ENCODE measurements around the gene IQCB1.

- TF ChIP-seq EZH2 (IDR thresholded peaks at IDR 0.05; ENCODE audit: low read length) = no peak
- TF ChIP-seq, protein P1, sequence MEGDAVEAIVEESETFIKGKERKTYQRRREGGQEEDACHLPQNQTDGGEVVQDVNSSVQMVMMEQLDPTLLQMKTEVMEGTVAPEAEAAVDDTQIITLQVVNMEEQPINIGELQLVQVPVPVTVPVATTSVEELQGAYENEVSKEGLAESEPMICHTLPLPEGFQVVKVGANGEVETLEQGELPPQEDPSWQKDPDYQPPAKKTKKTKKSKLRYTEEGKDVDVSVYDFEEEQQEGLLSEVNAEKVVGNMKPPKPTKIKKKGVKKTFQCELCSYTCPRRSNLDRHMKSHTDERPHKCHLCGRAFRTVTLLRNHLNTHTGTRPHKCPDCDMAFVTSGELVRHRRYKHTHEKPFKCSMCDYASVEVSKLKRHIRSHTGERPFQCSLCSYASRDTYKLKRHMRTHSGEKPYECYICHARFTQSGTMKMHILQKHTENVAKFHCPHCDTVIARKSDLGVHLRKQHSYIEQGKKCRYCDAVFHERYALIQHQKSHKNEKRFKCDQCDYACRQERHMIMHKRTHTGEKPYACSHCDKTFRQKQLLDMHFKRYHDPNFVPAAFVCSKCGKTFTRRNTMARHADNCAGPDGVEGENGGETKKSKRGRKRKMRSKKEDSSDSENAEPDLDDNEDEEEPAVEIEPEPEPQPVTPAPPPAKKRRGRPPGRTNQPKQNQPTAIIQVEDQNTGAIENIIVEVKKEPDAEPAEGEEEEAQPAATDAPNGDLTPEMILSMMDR (optimal IDR thresholded peaks at IDR 0.05 in 1 of 3, IDR thresholded peaks at IDR 0.05 in 1 of 3, conservative IDR thresholded peaks at IDR 0.05 in 1 of 3; ENCODE audit: extremely low read depth in 1 of 3, insufficient read depth in 2 of 3, low read length in 3 of 3) = peak; percentile 38 to 62 (median 39)
Measured at GRCh38 chr3:121883507-121883906, 48.6 kb upstream of the IQCB1 start.

All from keratinocyte (primary cell).